HG02884 (cell line): ENCODE measurements around the gene ZNF732.
A peak's percentile ranks its signal among the peaks of the same experiment; 100 is the strongest.
"Not testable (repeated sequence)": the region's sequence is repeated elsewhere in the genome, so short reads cannot be mapped to it uniquely, and the experiment has no call there.

Source experiments
- ATAC-seq: cut with Tn5 transposase; IDR thresholded peaks from one replicate; pipeline ENCODE4 v1.9.1; 2021; ENCODE audit warnings: mild to moderate bottlenecking, moderate library complexity; ENCODE audit not compliant: unreplicated experiment

Gene ZNF732

GRCh38 chr4:304969-305680 is at the start of gene ZNF732:
Gene ZNF732 (minus strand): TSS chr4:305474. CDS start chr4:305310, 164 bp downstream.
- ATAC-seq = no peak

GRCh38 chr4:340011-340410 is 34.7 kb upstream of the ZNF732 start:
- ATAC-seq = no peak

GRCh38 chr4:338759-339097 is 33.5 kb upstream of the ZNF732 start:
- no peak for ATAC-seq

GRCh38 chr4:337932-338758 is 32.9 kb upstream of the ZNF732 start:
- ATAC-seq = peak; percentile 33

GRCh38 chr4:337143-337931 is 32.1 kb upstream of the ZNF732 start, which contains the start of gene ZNF141:
Gene ZNF141 (plus strand): TSS chr4:337814. CDS start chr4:337984, 170 bp downstream.
- peak; percentile 94 for ATAC-seq

- no peak for ATAC-seq
Observed at GRCh38 chr4:336893-337142, 31.5 kb upstream of the ZNF732 start.

GRCh38 chr4:336099-336892 is 31.0 kb upstream of the ZNF732 start:
- ATAC-seq = no peak

- no peak for ATAC-seq
Observed at GRCh38 chr4:335515-335914, 30.2 kb upstream of the ZNF732 start.

GRCh38 chr4:328729-329128 is 23.5 kb upstream of the ZNF732 start:
- ATAC-seq = no peak

GRCh38 chr4:314296-314903 is 9.1 kb upstream of the ZNF732 start:
- no peak for ATAC-seq

GRCh38 chr4:309807-310206 is 4.5 kb upstream of the ZNF732 start:
- no peak for ATAC-seq

- no peak for ATAC-seq
Observed at GRCh38 chr4:306551-306961, 1.3 kb upstream of the ZNF732 start.

- ATAC-seq = not testable (repeated sequence)
Observed at GRCh38 chr4:304516-304915, 758 bp downstream of the ZNF732 start.

- no peak for ATAC-seq
Observed at GRCh38 chr4:302381-302780, 2.9 kb downstream of the ZNF732 start.

GRCh38 chr4:294732-295131 is 10.5 kb downstream of the ZNF732 start:
- ATAC-seq = no peak

- no peak for ATAC-seq
Observed at GRCh38 chr4:288891-289290, 16.4 kb downstream of the ZNF732 start.

- ATAC-seq = no peak
Observed at GRCh38 chr4:273309-274017, 31.8 kb downstream of the ZNF732 start.

GRCh38 chr4:271492-272103 is 33.7 kb downstream of the ZNF732 start:
- ATAC-seq = no peak

GRCh38 chr4:259240-259639 is 46.0 kb downstream of the ZNF732 start:
- not testable (repeated sequence) for ATAC-seq
